Heart right ventricle (tissue), 16 donors: ENCODE data around the gene STIM2. TPM values are rescaled to one million over a fixed set of nuclear protein-coding genes. Genes with fewer than 3 reads are reported as not detected.

Experiments used
- ATAC-seq, 8 donors: fragments of 200-7000 bp; cut with Tn5 transposase; one replicate each; pipeline ENCODE4 v1.9.1; 2020; ENCODE audit warnings: mild to moderate bottlenecking in 8 of 8, moderate library complexity in 8 of 8, moderate number of reproducible peaks in 1 of 8
- DNase-seq, 2 donors: peaks; one replicate each; pipeline ENCODE4 v3.0.0-alpha.2; 2020
- H3K27ac ChIP-seq, 10 donors: fragments of 200-600 bp; sonication (generic) in 2 of 10; one replicate each; pipeline versions ENCODE4 v1.5.0 to v1.8.0; 2020 to 2022; ENCODE audit warnings: mild to moderate bottlenecking in 3 of 10
- H3K27me3 ChIP-seq, 7 donors: fragments of 200-600 bp; one replicate each; pipeline ENCODE4 v1.8.0; 2021 to 2022; ENCODE audit warnings: mild to moderate bottlenecking in 2 of 7
- H3K36me3 ChIP-seq, 9 donors: fragments of 200-600 bp; sonication (generic) in 1 of 9; one replicate each; pipeline versions ENCODE4 v1.5.0 to v1.8.0; 2020 to 2022; ENCODE audit warnings: mild to moderate bottlenecking in 2 of 9
- H3K4me1 ChIP-seq, 9 donors: fragments of 200-600 bp; sonication (generic) in 1 of 9; one replicate each; pipeline versions ENCODE4 v1.5.0 to v1.8.0; 2020 to 2022; ENCODE audit warnings: mild to moderate bottlenecking in 4 of 9
- H3K4me3 ChIP-seq, 10 donors: fragments of 200-600 bp; sonication (generic) in 2 of 10; one replicate each; pipeline versions ENCODE4 v1.5.0 to v1.8.0; 2020 to 2022; ENCODE audit warnings: mild to moderate bottlenecking in 7 of 10, moderate library complexity in 2 of 10
- H3K9me3 ChIP-seq, 11 donors: fragments of 200-600 bp in 10 of 11; sonication (generic) in 2 of 11; one replicate each; pipeline versions ENCODE4 v1.5.0 to v1.8.0; 2013 to 2022; ENCODE audit warnings: mild to moderate bottlenecking in 2 of 11, control low read depth in 1 of 11, moderate library complexity in 1 of 11
- CTCF ChIP-seq, 9 donors: fragments of 200-600 bp; sonication (generic) in 2 of 9; IDR thresholded peaks; one replicate each; pipeline versions ENCODE4 v1.5.0 to v1.8.0; 2021 to 2022; ENCODE audit warnings: antibody characterized with exemption in 9 of 9, mild to moderate bottlenecking in 5 of 9, moderate library complexity in 1 of 9
- WGBS, 2 donors: extraction: QIAGEN DNeasy Blood & Tissue Kit; methylation state at CpG; one replicate each; pipeline ENCODE4 v1.1.7; 2013; ENCODE audit warnings: inconsistent platforms in 1 of 2; 5-methylcytosine and 5-hydroxymethylcytosine counted together
- intact Hi-C, 10 donors: fragments of 100-400 bp; cut with DNase I; formaldehyde crosslinking; loops; one replicate each; pipeline versions ENCODE4 v1.11.1 to v1.14.2; 2022
- polyA plus RNA-seq, 2 donors: library from polyadenylated mRNA; stranded (reverse); fragments of 200-250 nt; gene quantifications; one replicate each; pipeline ENCODE4 v1.2.3, GENCODE V29; 2013
- total RNA-seq, 10 donors: library from RNA; stranded (reverse); fragmentation: NEBNext Ultra II Directional in 3 of 10; extraction: Animal tissue kit (Norgen Biotek cat#: 25700) in 3 of 10; gene quantifications; one replicate each; pipeline versions ENCODE4 v1.2.1 to v1.2.4, GENCODE V29; 2021 to 2023
- donor health status: Arrhythmogenic right ventricular cardiomyopathy.
- donor health status: ischemic (EF 13 %, LVEDD 7.1; RV severe dilation, severe dysfunction).
- donor health status: healthy with polysubstance abuse.
- donor health status: DM: no; HTN: yes; CAD: no.
- donor health status: DM: no; HTN: no; CAD: no.
- donor health status: ischemic (EF 25% LVEDD 6.9; RV normal size, moderate dysfunction).
- donor health status: ischemic (EF 25% LVEDD 5.7; RV mildly dilated, moderate dysfunction).
- donor health status: healthy.
- donor health status: DM: yes; HTN: yes; CAD: no.
- donor health status: Ischemic cardiomyopathy.
- donor health status: ischemic (EF 35%, LVEDD 5.7; RV mildly dilated, moderate dysfunction).
- donor health status: nonischemic (EF 11% LVEDD 7.7; RV severe dilation, severe dysfunction).
- donor health status: DM: yes; HTN: yes; CAD: no.
- donor health status: PGD.
- donor health status: ischemic (EF 29% LVEDD 5.4; RV normal size, mild dysfunction).
- donor health status: nonischemic (EF 23%, LVEDD 6.1; RV moderate dilation, normal function).

Gene STIM2
- total and polyA plus RNA-seq, 12 donors: 5.2 to 13.5 (median 9.6) TPM

- Histone ChIP-seq H3K4me3 (no peak overlapping the region), H3K4me1 (peaks cover 0 to 5% (median 0%) of the 10 kb centered on the region in 9 donors), H3K36me3 (peaks cover 0 to 22% (median 0%) of the 10 kb centered on the region in 9 donors), H3K27ac (no peak overlapping the region), H3K9me3 (no peaks in the 10 kb centered on the region), H3K27me3 (no peaks in the 10 kb centered on the region)
- WGBS, 2 donors: 81 to 87% methylated on average over 2 of the region's 2 CpGs
- intact Hi-C loops: loop anchor here in 7 of 10 donors (10.0 kb wide), 4 partner anchors 135 to 665 kb away; partner anchors contain the start of gene STIM2 (in 3 of the 7)
- DNase-seq (no peak), ATAC-seq (no peak)
- no peak for TF ChIP-seq CTCF (IDR thresholded peaks at IDR 0.05)
Observed at GRCh38 chr4:27000122-27000521, 139.5 kb downstream of the STIM2 start.

- peaks cover 0 to 22% (median 0%) of the 10 kb centered on the region in 9 donors for H3K36me3 ChIP-seq
- WGBS, 2 donors: 96 to 100% methylated on average over 1 of the region's 1 CpG
Observed at GRCh38 chr4:27000820-27001219, 140.2 kb downstream of the STIM2 start.

GRCh38 chr4:27001398-27002164 lies 140.9 kb downstream of the STIM2 start:
- no peaks in the 10 kb centered on the region for H3K9me3 ChIP-seq
- WGBS, 2 donors: 96 to 99% methylated on average over 4 of the region's 4 CpGs
- H3K4me1 ChIP-seq: peaks cover 0 to 17% (median 7%) of the 10 kb centered on the region in 9 donors
- intact Hi-C loops: loop anchor here in 7 of 10 donors (10.0 kb wide), 4 partner anchors 137 to 667 kb away; partner anchors contain the start of gene STIM2 (in 3 of the 7)
- no peaks in the 10 kb centered on the region for H3K27me3 ChIP-seq
- ATAC-seq (no peak), DNase-seq (no peak)
- H3K36me3 ChIP-seq: peaks cover 0 to 22% (median 0%) of the 10 kb centered on the region in 9 donors
- TF ChIP-seq CTCF (IDR thresholded peaks at IDR 0.05): no peak
- no peak overlapping the region for H3K4me3 ChIP-seq
- H3K27ac ChIP-seq: no peak overlapping the region

More at GRCh38 chr4:27000820-27001219, 140.2 kb downstream of the STIM2 start:
- H3K27ac ChIP-seq: no peak overlapping the region
- ATAC-seq: no peak
- H3K4me3 ChIP-seq: no peak overlapping the region
- H3K27me3 ChIP-seq: no peaks in the 10 kb centered on the region
- DNase-seq: no peak
- TF ChIP-seq CTCF (IDR thresholded peaks at IDR 0.05): no peak
- H3K4me1 ChIP-seq: peaks cover 0 to 9% (median 2%) of the 10 kb centered on the region in 9 donors
- intact Hi-C loops: loop anchor here in 7 of 10 donors (10.0 kb wide), 4 partner anchors 136 to 666 kb away; partner anchors contain the start of gene STIM2 (in 3 of the 7)
- H3K9me3 ChIP-seq: no peaks in the 10 kb centered on the region

- no peak for ATAC-seq
- peaks cover 0 to 19% (median 8%) of the 10 kb centered on the region in 9 donors for H3K4me1 ChIP-seq
- H3K4me3 ChIP-seq: no peak overlapping the region
- no peaks in the 10 kb centered on the region for H3K27me3 ChIP-seq
- H3K9me3 ChIP-seq: no peaks in the 10 kb centered on the region
- DNase-seq: no peak
- intact Hi-C loops: loop anchor here in 7 of 10 donors (10.0 kb wide), 4 partner anchors 139 to 669 kb away; partner anchors contain the start of gene STIM2 (in 3 of the 7)
- H3K27ac ChIP-seq: no peak overlapping the region
- peaks cover 0 to 31% (median 2%) of the 10 kb centered on the region in 9 donors for H3K36me3 ChIP-seq
- 75 to 78% methylated on average over 5 of the region's 5 CpGs for WGBS, 2 donors
- TF ChIP-seq CTCF (IDR thresholded peaks at IDR 0.05): no peak
Observed at GRCh38 chr4:27003642-27004113, 143.0 kb downstream of the STIM2 start.
